ENCODE data around the gene INS.

Gene INS

GRCh38 chr11:2134022-2135010 lies 26.7 kb downstream of the INS start:
- H3K4me3 ChIP-seq (ENCODE audit: low read depth, low read length) = no peak overlapping the region
- DNase-seq (ENCODE audit: low read depth) = no peak
- TF ChIP-seq, protein P1, sequence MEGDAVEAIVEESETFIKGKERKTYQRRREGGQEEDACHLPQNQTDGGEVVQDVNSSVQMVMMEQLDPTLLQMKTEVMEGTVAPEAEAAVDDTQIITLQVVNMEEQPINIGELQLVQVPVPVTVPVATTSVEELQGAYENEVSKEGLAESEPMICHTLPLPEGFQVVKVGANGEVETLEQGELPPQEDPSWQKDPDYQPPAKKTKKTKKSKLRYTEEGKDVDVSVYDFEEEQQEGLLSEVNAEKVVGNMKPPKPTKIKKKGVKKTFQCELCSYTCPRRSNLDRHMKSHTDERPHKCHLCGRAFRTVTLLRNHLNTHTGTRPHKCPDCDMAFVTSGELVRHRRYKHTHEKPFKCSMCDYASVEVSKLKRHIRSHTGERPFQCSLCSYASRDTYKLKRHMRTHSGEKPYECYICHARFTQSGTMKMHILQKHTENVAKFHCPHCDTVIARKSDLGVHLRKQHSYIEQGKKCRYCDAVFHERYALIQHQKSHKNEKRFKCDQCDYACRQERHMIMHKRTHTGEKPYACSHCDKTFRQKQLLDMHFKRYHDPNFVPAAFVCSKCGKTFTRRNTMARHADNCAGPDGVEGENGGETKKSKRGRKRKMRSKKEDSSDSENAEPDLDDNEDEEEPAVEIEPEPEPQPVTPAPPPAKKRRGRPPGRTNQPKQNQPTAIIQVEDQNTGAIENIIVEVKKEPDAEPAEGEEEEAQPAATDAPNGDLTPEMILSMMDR (conservative IDR thresholded peaks at IDR 0.05; ENCODE audit: low read depth, low read length) = no peak

GRCh38 chr11:2133241-2134021 lies 27.6 kb downstream of the INS start:
- no peak for DNase-seq (ENCODE audit: low read depth)
- H3K4me3 ChIP-seq (ENCODE audit: low read depth, low read length) = no peak overlapping the region

GRCh38 chr11:2132874-2133240 lies 28.2 kb downstream of the INS start:
- TF ChIP-seq, protein P1 (conservative IDR thresholded peaks at IDR 0.05; ENCODE audit: low read depth, low read length) = no peak
- DNase-seq (ENCODE audit: low read depth) = no peak
- H3K4me3 ChIP-seq (ENCODE audit: low read depth, low read length) = no peak overlapping the region

More at GRCh38 chr11:2133241-2134021, 27.6 kb downstream of the INS start:
- TF ChIP-seq, protein P1 (conservative IDR thresholded peaks at IDR 0.05; ENCODE audit: low read depth, low read length) = no peak

GRCh38 chr11:2132246-2132645 lies 28.8 kb downstream of the INS start:
- DNase-seq (ENCODE audit: low read depth) = no peak
- TF ChIP-seq, protein P1 (conservative IDR thresholded peaks at IDR 0.05; ENCODE audit: low read depth, low read length) = no peak

DNA sequence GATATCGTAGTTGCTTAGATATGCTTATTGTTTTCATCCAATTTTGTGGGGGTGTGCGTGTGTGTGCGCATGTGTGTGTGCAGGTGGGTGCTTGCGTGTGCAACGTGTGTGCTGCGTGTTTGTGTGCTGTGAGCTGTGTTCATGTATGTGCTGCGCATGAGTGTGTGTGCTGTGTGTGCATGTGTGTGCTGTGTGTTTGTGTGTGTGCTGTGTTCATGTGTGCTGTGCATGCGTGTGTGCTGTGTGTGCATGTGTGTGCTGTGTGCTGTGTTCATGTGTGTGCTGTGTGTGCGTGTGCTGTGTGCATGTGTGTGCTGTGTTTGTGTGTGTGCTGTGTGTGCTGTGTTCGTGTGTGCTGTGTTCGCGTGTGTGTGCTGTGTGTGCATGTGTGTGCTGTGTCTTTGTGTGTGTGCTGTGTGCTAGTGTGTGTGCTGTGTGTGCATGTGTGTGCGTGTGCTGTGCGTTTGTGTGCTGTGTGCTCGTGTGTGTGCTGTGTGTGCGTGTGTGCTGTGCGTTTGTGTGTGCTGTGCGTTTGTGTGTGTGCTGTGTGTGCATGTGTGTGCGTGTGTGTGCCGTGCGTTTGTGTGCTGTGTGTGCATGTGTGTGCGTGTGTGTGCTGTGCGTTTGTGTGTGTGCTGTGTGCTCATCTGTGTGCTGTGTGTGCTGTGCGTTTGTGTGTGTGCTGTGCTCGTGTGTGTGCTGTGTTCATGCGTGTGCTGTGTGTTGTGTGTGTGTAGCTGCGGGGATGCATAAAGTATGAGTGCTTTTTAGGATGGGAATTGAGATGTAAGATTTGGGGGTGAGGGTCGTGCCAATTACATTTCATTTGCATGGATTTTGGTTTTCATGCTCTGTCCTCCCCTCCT lies 29.4 kb downstream of the INS start:
- DNase-seq (ENCODE audit: low read depth) = no peak
- TF ChIP-seq, protein P1 (conservative IDR thresholded peaks at IDR 0.05; ENCODE audit: low read depth, low read length) = no peak
- no peak overlapping the region for H3K4me3 ChIP-seq (ENCODE audit: low read depth, low read length)

More at GRCh38 chr11:2132246-2132645, 28.8 kb downstream of the INS start:
- H3K4me3 ChIP-seq (ENCODE audit: low read depth, low read length) = no peak overlapping the region

DNA sequence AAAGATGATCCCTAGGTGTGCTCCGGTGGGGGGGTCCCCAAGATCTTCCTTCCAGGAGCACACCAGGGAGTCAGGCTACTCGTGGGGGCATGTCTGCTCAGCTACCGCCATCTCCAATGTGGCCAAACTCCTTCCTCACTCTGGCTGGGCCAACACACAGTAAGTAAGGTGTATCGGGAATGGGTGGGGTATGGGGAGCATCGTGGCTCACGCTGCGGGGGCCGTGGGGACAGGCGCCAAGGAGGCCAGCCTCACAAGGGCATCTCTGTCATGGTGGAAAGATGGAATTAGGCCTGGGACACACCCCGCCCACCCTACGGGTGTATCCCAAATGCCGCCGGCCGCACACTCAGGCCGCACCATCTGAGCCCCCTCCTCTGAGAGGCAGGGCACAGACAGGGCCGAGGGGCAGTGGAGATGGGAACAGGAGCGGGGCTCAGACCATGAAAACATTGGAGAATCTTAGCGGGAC lies 30.1 kb downstream of the INS start:
- no peak for DNase-seq (ENCODE audit: low read depth)
- H3K4me3 ChIP-seq (ENCODE audit: low read depth, low read length) = no peak overlapping the region
- TF ChIP-seq, protein P1 (conservative IDR thresholded peaks at IDR 0.05; ENCODE audit: low read depth, low read length) = no peak

Measured in choroid plexus epithelial cell (primary cell).